CD4-positive, alpha-beta T cell treated with Interleukin-2 at 100 ng/mL for 4 hours (primary cell): ENCODE results near the gene CYP2A7.
"Not testable (repeated sequence)": the region's sequence is repeated elsewhere in the genome, so short reads cannot be mapped to it uniquely, and the experiment has no call there.

Experiments used
- DNase-seq: peaks from one replicate; pipeline ENCODE4 v3.0.0-alpha.2; 2020; ENCODE audit warnings: low spot score

The CYP2A7 gene

GRCh38 chr19:40896843-40897789 is 15.1 kb upstream of the CYP2A7 start:
- not testable (repeated sequence) for DNase-seq

- DNase-seq, result no peak
Observed at GRCh38 chr19:40896418-40896796, 14.4 kb upstream of the CYP2A7 start.

DNA sequence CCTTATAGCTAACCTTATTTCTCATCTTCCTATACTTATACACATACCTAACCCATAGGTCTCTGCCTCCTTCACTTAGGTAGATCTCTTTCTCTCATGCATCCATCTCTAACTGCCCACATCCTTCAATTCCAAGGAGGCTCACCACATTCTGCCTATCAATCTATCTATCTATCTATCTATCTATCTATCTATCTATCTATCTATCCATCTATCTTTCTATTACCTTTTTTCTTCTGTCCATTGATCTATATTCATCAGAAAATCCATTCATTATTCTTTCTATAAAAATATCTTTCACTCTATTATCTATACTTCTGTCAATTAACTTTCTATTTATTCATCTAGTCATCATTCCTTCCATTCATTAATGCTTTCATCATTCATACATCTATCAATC is 11.1 kb upstream of the CYP2A7 start:
- no peak for DNase-seq

DNA sequence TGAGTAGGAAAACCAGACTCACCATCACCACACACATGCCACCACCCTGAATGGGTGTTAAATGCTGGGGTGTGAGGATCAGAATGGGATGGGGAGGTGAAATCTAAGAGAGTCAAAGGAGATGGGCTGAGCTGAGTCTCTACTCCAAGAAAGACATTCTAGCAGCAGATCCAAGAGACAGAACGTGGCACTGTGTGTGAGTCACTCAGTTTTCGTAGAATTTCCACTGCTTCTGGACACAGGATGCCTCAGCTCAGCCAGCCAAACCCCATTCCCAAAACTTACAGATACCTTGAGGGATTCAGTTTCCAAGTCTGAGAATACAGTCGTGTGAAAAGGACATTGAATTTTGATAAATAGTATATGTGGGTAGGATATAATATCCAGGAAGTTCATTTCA is 7.3 kb upstream of the CYP2A7 start:
- no peak for DNase-seq

GRCh38 chr19:40888191-40888590 is 6.2 kb upstream of the CYP2A7 start:
- DNase-seq, result no peak

- DNase-seq, result not testable (repeated sequence)
Observed at GRCh38 chr19:40884187-40884931, 2.3 kb upstream of the CYP2A7 start.

DNA sequence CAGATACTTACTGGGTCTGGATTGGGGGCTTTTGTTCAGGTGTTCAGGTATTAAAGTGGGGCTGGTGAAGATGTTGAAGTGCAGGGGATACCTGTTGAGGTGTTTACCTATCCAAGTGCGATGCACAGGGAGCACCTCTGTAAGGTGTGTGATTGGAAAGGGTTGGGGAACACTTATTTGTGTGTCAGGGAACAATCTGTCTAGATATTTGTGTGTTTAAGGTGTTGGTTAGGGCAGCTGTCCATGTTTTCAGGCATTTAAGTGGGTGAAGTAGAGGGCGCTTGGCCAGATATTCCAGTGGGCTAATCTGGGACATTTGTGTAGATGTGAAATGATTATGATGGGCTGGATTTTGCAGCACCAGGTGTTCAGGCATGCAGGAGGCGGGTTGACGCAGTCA is 2.7 kb downstream of the CYP2A7 start:
- not testable (repeated sequence) for DNase-seq

GRCh38 chr19:40875526-40875951 is 6.5 kb downstream of the CYP2A7 start:
- DNase-seq, result peak; percentile 80

- not testable (repeated sequence) for DNase-seq
Observed at GRCh38 chr19:40874874-40875273, 7.2 kb downstream of the CYP2A7 start.

- DNase-seq, result not testable (repeated sequence)
Observed at GRCh38 chr19:40873873-40874272, 8.2 kb downstream of the CYP2A7 start.

DNA sequence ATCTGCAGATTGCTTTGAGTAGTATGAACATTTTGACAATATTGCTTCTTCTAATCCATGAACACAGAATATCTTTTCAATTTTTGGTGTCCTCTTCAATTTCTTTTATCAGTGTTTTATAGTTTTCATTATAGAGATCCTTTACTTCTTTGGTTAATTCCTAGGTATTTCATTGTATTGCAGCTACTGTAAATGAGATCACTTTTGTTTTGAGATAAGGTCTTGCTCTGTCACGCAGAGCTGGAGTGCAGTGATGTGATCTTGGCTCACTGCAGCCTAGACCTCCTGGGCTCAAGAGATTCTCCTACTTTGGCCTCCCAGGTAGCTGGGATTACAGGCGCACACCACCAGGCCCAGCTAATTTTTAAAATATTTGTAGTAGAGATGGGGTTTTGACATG is 9.8 kb downstream of the CYP2A7 start:
- DNase-seq, result no peak

DNA sequence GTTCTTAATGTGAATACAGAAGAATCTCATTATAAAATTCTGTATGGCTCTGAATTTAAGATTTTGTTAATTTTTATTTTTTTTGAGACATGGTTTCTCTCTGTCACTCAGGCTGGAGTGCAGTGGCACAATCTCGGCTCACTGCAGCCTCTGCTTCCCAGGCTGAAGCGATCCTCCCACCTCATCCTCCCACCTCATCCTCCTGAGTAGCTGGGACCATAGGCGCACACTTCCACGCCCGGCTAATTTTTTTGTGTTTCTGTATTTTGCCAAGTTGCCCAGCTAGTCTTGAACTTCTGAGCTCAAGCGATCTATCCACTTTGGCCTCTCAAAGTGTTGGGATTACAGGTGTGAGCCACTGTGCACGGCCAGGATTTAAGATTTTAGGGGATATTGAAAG is 14.3 kb downstream of the CYP2A7 start:
- DNase-seq, result no peak

GRCh38 chr19:40864739-40865496 is 17.1 kb downstream of the CYP2A7 start:
- not testable (repeated sequence) for DNase-seq

GRCh38 chr19:40862785-40863184 is 19.2 kb downstream of the CYP2A7 start:
- DNase-seq, result no peak

- DNase-seq, result no peak
Observed at GRCh38 chr19:40862333-40862732, 19.7 kb downstream of the CYP2A7 start.

GRCh38 chr19:40858109-40858508 is 23.9 kb downstream of the CYP2A7 start:
- DNase-seq, result no peak

DNA sequence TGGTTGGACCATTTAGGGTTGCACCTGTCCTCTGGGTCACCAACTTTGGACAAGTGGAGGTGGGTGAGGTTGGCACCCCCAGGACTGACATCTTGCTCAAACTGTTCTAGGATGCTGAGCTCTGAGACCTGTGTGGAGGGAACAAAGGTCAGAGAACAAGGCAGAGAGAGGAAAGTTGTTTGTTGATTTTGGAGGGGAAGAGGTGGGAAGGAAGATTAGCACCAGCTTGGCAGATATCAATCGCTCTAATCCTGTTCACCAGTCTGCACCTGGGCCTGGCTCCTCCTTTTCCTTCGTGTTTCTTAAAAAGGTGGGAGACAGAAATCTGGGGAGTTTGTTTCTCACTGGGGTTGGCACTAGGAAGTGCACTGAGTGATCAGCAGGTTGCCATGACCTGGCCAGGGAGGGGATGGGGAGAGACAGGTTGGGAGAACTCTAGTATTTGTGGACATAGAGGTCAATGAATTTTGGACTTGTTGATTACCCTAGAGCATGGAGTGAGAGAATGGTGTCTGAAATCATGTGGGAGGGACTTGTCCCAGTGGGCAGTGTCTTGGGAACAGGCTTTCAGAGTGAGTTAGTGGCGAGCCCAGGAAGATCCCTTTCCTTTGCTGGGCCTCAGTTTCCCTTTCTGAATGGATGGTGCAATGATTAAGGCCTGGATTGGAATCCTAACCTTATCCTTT is 29.4 kb downstream of the CYP2A7 start:
- not testable (repeated sequence) for DNase-seq

DNA sequence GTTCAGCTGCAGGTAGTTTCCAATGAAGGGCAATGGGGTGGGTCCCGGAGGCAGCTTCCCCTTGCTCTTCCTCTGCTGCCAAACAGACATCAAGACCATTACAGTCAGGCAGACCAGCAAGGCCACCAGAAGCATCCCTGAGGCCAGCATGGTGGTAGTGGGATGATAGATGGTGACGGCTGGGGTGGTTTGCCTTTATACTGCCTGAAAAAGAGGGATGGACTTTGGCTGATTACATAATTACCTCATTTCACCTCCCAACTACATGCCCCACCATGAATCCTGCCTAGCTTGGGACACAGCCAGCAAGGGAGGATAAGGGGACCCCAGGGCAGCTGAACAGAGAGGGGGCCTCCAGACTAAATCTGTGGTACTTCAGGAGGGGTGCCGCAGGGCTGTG is 31.8 kb downstream of the CYP2A7 start, which contains the start of gene CYP2A6:
TSS of gene CYP2A6 (minus strand) at position 171 of the 400 bp plus-strand sequence. CDS start at position 150, 21 bp downstream.
- not testable (repeated sequence) for DNase-seq

- DNase-seq, result not testable (repeated sequence)
Observed at GRCh38 chr19:40846722-40847121, 35.3 kb downstream of the CYP2A7 start.

DNA sequence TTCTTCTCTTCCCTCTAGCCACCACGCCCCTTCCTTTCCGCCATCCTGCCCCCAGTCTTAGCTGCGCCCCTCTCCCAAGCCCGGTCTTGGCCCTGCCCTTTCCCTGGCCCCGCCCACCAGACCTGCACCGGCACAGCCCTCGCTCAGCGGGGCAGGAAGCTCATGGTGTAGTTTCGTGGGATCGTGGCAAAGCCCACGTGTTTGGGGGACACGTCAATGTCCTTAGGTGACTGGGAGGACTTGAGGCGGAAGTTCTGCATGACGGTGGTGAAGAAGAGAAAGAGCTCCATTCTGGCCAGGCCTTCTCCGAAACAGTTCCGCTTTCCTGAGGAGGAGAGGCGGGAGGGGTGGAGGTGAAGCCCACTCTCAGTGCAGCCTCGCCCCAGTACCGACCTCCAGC is 38.4 kb downstream of the CYP2A7 start:
- DNase-seq, result peak; percentile 77

DNA sequence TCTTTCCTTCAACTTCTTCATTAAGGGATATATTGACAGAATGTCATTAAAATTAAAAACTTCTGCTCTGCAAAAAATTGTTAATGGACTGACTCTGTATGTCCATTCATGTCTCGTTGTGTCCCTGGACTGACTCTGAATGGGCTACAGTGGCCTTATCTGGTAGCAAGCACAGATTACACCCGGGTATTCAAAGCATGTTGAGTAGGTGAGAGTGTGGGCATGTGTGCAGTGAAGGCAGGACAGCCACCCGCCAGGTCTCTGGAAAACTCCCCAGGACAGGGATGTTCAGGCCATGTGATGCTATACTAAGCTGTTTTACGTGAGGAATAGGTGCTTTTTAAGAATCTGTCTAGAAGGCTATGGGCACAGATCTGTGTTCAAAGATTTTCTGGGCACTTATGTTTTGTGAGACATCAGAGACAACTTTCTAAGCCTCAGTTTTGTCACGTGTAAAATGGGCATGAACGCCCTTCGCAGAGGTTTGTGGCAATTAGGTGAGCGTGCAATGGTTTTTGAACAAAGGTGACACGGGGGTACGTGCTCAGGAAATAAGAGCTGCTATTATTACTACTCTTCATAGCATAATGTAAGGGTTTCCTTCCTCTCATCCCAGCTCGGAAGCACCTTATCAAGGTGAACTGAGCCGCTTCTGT is 38.9 kb downstream of the CYP2A7 start:
- not testable (repeated sequence) for DNase-seq
